Loucy (cell line): ENCODE measurements around the gene IER3.

ENCODE experiments used
- CTCF ChIP-seq: fragments of 200-600 bp; sonication (generic); conservative IDR thresholded peaks from 2 replicates; pipeline ENCODE4 v1.5.1; 2014; ENCODE audit warnings: mild to moderate bottlenecking, antibody characterized with exemption, low read length
- EZH2phosphoT487 ChIP-seq: fragments of 200-600 bp; IDR thresholded peaks from 2 replicates; pipeline ENCODE4 v1.6.1; 2018; ENCODE audit warnings: antibody characterized with exemption, mild to moderate bottlenecking, moderate library complexity, borderline replicate concordance

DNA sequence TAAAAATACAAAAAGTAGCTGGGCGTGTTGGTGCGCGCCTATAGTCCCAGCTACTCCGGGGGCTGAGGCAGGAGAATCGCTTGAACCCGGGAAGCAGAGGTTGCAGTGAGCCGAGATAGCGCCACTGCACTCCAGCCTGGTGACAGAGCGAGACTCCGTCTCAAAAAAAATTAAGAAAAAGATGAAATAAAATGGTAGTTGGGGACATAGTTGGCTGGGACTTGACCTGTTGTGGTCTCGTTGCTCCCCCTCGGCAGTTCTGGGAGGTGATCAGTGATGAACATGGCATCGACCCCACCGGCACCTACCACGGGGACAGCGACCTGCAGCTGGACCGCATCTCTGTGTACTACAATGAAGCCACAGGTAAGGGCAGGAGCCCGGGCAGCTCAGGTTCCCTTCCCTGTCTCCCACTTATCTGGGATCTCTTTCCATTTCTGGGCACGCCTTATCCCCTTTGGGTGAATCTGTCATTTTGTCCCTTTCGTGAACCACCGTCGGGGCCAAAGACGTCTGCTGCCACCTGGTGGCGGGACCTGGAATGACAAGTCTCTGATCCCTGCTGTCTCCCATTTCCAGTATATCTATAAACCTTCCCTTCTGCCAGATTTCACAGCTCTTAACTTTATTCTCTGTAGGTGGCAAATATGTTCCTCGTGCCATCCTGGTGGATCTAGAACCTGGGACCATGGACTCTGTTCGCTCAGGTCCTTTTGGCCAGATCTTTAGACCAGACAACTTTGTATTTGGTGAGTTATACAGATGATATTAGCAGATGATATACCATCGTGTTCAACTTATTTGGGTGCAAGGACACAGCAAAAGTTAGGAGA, 21.9 kb downstream of the IER3 start:
- TF ChIP-seq CTCF (peak; percentile 98), EZH2phosphoT487 (no peak)
